Large intestine (tissue), 3 donors: ENCODE measurements around the gene LHFPL6. TPM values are rescaled to one million over a fixed set of nuclear protein-coding genes. Genes with fewer than 3 reads are reported as not detected.

Experiments used
- DNase-seq, 2 donors: peaks; one replicate each; pipeline versions ENCODE4 v3.0.0 to v3.0.0-alpha.2; 2013
- H3K27ac ChIP-seq: one replicate; pipeline ENCODE4 v1.5.1; 2013; ENCODE audit warnings: low read length
- H3K27me3 ChIP-seq: 2 replicates; pipeline ENCODE4 v1.6.1; 2013; ENCODE audit warnings: low read length; ENCODE audit not compliant: control insufficient read depth, insufficient read depth
- H3K36me3 ChIP-seq: 2 replicates; pipeline ENCODE4 v1.6.1; 2013; ENCODE audit warnings: low read length; ENCODE audit not compliant: control insufficient read depth, insufficient read depth
- H3K4me1 ChIP-seq: one replicate; pipeline ENCODE4 v1.6.1; 2013; ENCODE audit warnings: low read length; ENCODE audit not compliant: control insufficient read depth, insufficient read depth
- H3K4me3 ChIP-seq: one replicate; pipeline ENCODE4 v1.5.1; 2013; ENCODE audit warnings: low read length
- H3K9me3 ChIP-seq: one replicate; pipeline ENCODE4 v1.6.1; 2013; ENCODE audit warnings: mild to moderate bottlenecking, low read depth, low read length, moderate library complexity; ENCODE audit not compliant: control insufficient read depth
- WGBS: methylation state at CpG from one replicate; pipeline ENCODE4 v1.1.5; 2013; ENCODE audit warnings: low lambda C conversion rate; ENCODE audit not compliant: insufficient coverage; 5-methylcytosine and 5-hydroxymethylcytosine counted together
- polyA plus RNA-seq: library from polyadenylated mRNA; unstranded; fragments of 120-200 nt; gene quantifications from one replicate; pipeline ENCODE4 v1.2.1, GENCODE V29; 2013

The LHFPL6 gene
- polyA plus RNA-seq, 1 donor: 22.6 TPM

DNA sequence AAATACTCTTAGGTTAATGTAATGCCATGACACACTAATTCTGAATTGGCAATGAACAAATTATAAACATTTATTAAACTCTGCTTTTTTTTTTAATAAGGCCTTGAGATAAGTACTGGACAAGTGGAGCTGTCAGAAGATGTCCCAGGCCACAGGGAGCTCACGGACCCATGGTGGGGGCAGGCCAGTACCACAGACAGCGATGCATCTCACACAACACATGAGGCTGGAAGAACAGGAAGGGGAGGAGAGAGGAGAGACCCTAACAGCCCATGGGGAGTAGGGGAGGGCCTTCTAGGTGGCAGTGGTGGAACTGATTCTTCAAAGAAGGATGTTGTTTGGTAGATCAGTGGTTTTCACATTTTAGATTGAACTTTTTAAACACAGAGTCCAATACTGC lies 128.4 kb downstream of the LHFPL6 start:
- Histone ChIP-seq H3K27ac (no peak overlapping the region), H3K27me3 (no peaks in the 10 kb centered on the region), H3K36me3 (no peaks in the 10 kb centered on the region), H3K4me1 (no peaks in the 10 kb centered on the region), H3K9me3 (no peaks in the 10 kb centered on the region), H3K4me3 (no peak overlapping the region)
- WGBS: no CpG with 5 or more reads among the region's 2 CpGs
- no peak for DNase-seq

DNA sequence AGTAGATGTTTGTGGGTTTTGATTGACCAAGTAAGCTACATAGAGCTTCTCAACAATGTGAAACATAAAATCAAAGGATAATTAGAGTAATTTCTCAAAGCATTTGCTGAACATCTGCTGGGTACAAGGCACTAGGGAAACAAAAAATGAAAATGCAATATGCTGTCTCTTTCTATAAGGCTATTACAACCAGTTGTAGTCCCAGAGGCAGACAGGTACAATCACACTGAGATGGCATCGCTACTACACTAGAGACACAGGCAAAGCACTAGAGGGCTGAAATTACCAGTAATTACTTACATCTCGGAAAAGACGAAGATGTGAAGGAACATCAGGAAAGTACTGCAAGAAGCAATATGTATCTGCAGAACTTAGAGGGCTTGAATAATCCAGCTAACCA lies 133.3 kb downstream of the LHFPL6 start:
- Histone ChIP-seq H3K36me3 (no peaks in the 10 kb centered on the region), H3K27me3 (no peaks in the 10 kb centered on the region), H3K27ac (no peak overlapping the region), H3K9me3 (no peaks in the 10 kb centered on the region), H3K4me3 (no peak overlapping the region), H3K4me1 (no peaks in the 10 kb centered on the region)
- no peak for DNase-seq
- no CpG with 5 or more reads among the region's 3 CpGs for WGBS

DNA sequence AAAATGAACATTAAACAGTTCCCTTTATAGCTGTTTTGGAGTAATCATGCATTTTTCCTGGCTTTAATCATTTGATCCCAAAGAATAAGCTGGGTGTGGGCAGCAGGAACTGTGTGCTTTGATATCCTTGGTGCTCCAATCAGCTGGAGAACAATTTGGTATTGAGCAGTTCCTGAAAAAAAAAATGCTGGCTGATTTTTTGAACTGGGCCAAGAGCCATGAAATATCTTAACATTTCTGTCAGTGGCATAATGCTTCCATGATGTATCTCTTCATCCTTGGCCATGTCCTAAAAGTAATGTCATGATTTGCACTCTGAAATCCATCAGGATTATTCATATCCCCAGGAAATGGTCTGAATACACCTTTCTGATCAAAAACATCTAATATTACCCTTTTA lies 134.7 kb downstream of the LHFPL6 start:
- H3K27me3 ChIP-seq: no peaks in the 10 kb centered on the region
- no peak overlapping the region for H3K4me3 ChIP-seq
- no peaks in the 10 kb centered on the region for H3K36me3 ChIP-seq
- H3K27ac ChIP-seq: no peak overlapping the region
- no peaks in the 10 kb centered on the region for H3K9me3 ChIP-seq
- no peaks in the 10 kb centered on the region for H3K4me1 ChIP-seq
- no peak for DNase-seq

GRCh38 chr13:39463611-39464010 lies 139.4 kb downstream of the LHFPL6 start:
- Histone ChIP-seq H3K4me3 (no peak overlapping the region), H3K4me1 (no peaks in the 10 kb centered on the region), H3K27me3 (no peaks in the 10 kb centered on the region), H3K36me3 (no peaks in the 10 kb centered on the region), H3K9me3 (no peaks in the 10 kb centered on the region), H3K27ac (no peak overlapping the region)
- WGBS: no CpG with 5 or more reads among the region's 1 CpG
- DNase-seq: no peak

GRCh38 chr13:39462906-39463305 lies 140.1 kb downstream of the LHFPL6 start:
- no peak overlapping the region for H3K4me3 ChIP-seq

DNA sequence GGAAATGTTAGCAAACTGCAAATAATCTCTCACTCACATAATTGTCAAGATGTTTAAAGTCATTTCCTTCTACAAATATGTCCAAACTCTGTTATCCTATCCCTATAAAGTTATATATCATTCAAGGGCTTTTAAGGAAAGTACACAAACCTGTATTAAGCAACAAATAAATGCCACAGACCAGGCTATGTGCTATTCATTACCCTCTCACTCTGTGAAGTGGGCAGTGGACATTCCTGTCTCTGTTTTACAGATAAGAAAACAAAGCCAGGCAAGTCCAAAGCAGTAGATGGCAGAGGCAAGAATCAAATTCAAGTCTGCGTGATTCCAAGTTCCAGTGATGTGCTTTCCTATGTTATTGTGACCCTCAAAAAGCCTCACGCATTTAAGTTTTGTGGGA lies 140.6 kb downstream of the LHFPL6 start:
- Histone ChIP-seq H3K27me3 (no peaks in the 10 kb centered on the region), H3K9me3 (no peaks in the 10 kb centered on the region), H3K4me1 (no peaks in the 10 kb centered on the region), H3K36me3 (no peaks in the 10 kb centered on the region), H3K4me3 (no peak overlapping the region), H3K27ac (no peak overlapping the region)
- 70% methylated on average over 2 of the region's 2 CpGs for WGBS
- no peak for DNase-seq

More at GRCh38 chr13:39462906-39463305, 140.1 kb downstream of the LHFPL6 start:
- DNase-seq: no peak
- Histone ChIP-seq H3K36me3 (no peaks in the 10 kb centered on the region), H3K9me3 (no peaks in the 10 kb centered on the region), H3K27me3 (no peaks in the 10 kb centered on the region), H3K4me1 (no peaks in the 10 kb centered on the region), H3K27ac (no peak overlapping the region)
- WGBS: no CpG with 5 or more reads among the region's 4 CpGs

DNA sequence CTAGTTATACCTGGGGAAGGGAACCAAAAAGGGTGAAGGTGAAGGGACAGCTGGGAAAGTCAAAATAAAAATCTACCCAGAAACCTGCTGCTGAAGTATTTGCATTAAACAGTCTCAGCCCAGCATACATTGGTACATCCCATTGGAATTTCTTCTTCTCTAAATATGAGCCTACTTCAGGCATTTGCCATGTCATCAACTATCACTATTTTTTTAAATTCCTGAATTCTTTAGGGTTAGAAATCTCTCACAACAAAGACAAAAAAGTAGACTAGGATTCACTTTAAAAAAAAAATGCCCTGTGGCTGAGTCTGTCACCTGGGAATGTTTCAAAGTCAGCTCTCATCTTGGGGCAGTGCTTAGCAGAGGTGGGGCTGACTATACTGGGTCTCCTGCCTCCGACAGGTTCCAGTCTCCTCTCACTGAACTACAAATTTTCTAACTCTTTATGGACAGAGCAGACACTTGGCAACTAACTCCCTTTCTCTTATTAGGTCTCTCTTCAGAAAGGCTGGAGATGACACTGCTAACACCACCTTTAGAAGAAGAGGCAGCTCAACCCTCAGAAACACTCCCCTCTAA lies 141.2 kb downstream of the LHFPL6 start:
- WGBS: no CpG with 5 or more reads among the region's 1 CpG
- no peak for DNase-seq
- no peaks in the 10 kb centered on the region for H3K4me1 ChIP-seq
- no peak overlapping the region for H3K4me3 ChIP-seq
- H3K36me3 ChIP-seq: no peaks in the 10 kb centered on the region
- no peaks in the 10 kb centered on the region for H3K9me3 ChIP-seq
- H3K27me3 ChIP-seq: no peaks in the 10 kb centered on the region
- no peak overlapping the region for H3K27ac ChIP-seq

GRCh38 chr13:39457274-39457673 lies 145.7 kb downstream of the LHFPL6 start:
- Histone ChIP-seq H3K36me3 (no peaks in the 10 kb centered on the region), H3K9me3 (no peaks in the 10 kb centered on the region), H3K27me3 (no peaks in the 10 kb centered on the region), H3K4me3 (no peak overlapping the region), H3K4me1 (no peaks in the 10 kb centered on the region), H3K27ac (no peak overlapping the region)
- DNase-seq: no peak
- WGBS: 100% methylated on average over 1 of the region's 1 CpG

GRCh38 chr13:39455521-39456175 lies 147.3 kb downstream of the LHFPL6 start:
- Histone ChIP-seq H3K4me1 (no peaks in the 10 kb centered on the region), H3K36me3 (no peaks in the 10 kb centered on the region), H3K27ac (no peak overlapping the region), H3K9me3 (no peaks in the 10 kb centered on the region), H3K4me3 (no peak overlapping the region), H3K27me3 (no peaks in the 10 kb centered on the region)
- WGBS: 90% methylated on average over 2 of the region's 4 CpGs
- DNase-seq: no peak

GRCh38 chr13:39452834-39453233 lies 150.2 kb downstream of the LHFPL6 start:
- no CpG with 5 or more reads among the region's 1 CpG for WGBS
- Histone ChIP-seq H3K27me3 (no peaks in the 10 kb centered on the region), H3K9me3 (no peaks in the 10 kb centered on the region), H3K4me1 (no peaks in the 10 kb centered on the region), H3K36me3 (no peaks in the 10 kb centered on the region), H3K27ac (no peak overlapping the region), H3K4me3 (no peak overlapping the region)
- no peak for DNase-seq

DNA sequence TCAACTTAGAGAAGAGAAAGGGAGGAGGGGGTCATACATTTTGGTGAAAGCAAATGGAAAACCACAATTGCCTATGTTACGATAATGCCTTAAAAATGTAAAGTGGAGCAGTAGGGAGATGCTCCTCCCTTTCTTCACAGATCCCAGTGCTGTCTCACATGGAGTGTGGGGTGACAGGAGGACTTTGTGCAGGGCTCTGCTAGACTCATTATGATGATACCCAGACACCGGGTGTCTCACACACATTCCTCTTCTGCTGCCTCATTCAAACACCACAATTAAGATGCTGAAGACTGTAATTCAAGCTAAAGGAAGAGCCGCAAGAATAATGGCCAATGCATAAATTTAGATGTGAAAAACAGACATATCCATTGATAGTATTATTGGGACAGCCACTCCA lies 150.6 kb downstream of the LHFPL6 start:
- Histone ChIP-seq H3K4me3 (no peak overlapping the region), H3K36me3 (no peaks in the 10 kb centered on the region), H3K27ac (no peak overlapping the region), H3K9me3 (no peaks in the 10 kb centered on the region), H3K27me3 (no peaks in the 10 kb centered on the region), H3K4me1 (no peaks in the 10 kb centered on the region)
- DNase-seq: no peak
- 60% methylated on average over 1 of the region's 3 CpGs for WGBS
